Large intestine (tissue), 12 donors: ENCODE measurements around the gene KLK4. TPM values are rescaled to one million over a fixed set of nuclear protein-coding genes. Genes with fewer than 3 reads are reported as not detected.

Experiments used
- DNase-seq, 2 donors: peaks; one replicate each; pipeline versions ENCODE4 v3.0.0 to v3.0.0-alpha.2; 2013
- H3K27ac ChIP-seq: one replicate; pipeline ENCODE4 v1.5.1; 2013; ENCODE audit warnings: low read length
- H3K27me3 ChIP-seq: 2 replicates; pipeline ENCODE4 v1.6.1; 2013; ENCODE audit warnings: low read length; ENCODE audit not compliant: control insufficient read depth, insufficient read depth
- H3K36me3 ChIP-seq: 2 replicates; pipeline ENCODE4 v1.6.1; 2013; ENCODE audit warnings: low read length; ENCODE audit not compliant: control insufficient read depth, insufficient read depth
- H3K4me1 ChIP-seq: one replicate; pipeline ENCODE4 v1.6.1; 2013; ENCODE audit warnings: low read length; ENCODE audit not compliant: control insufficient read depth, insufficient read depth
- H3K4me3 ChIP-seq: one replicate; pipeline ENCODE4 v1.5.1; 2013; ENCODE audit warnings: low read length
- H3K9me3 ChIP-seq: one replicate; pipeline ENCODE4 v1.6.1; 2013; ENCODE audit warnings: mild to moderate bottlenecking, low read depth, low read length, moderate library complexity; ENCODE audit not compliant: control insufficient read depth
- WGBS: methylation state at CpG from one replicate; pipeline ENCODE4 v1.1.5; 2013; ENCODE audit warnings: low lambda C conversion rate; ENCODE audit not compliant: insufficient coverage; 5-methylcytosine and 5-hydroxymethylcytosine counted together
- long read RNA-seq, 11 donors: transcript quantifications; one replicate each; lab custom pipeline, GENCODE V29; 2026
- polyA plus RNA-seq: library from polyadenylated mRNA; unstranded; fragments of 120-200 nt; gene quantifications from one replicate; pipeline ENCODE4 v1.2.1, GENCODE V29; 2013

Gene KLK4, protein sequence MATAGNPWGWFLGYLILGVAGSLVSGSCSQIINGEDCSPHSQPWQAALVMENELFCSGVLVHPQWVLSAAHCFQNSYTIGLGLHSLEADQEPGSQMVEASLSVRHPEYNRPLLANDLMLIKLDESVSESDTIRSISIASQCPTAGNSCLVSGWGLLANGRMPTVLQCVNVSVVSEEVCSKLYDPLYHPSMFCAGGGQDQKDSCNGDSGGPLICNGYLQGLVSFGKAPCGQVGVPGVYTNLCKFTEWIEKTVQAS
- not detected for polyA plus RNA-seq
- long read RNA-seq, donor 1, result 0 reads
- long read RNA-seq, donor 2, result 0 reads
- long read RNA-seq, donor 3, result 0 reads
- long read RNA-seq, donor 4, result 0 reads
- long read RNA-seq, donor 5, result 0 reads
- long read RNA-seq, donor 6, result 0 reads
- long read RNA-seq, donor 7, result 0 reads
- long read RNA-seq, donor 8, result 0 reads
- long read RNA-seq, donor 9, result 0 reads
- long read RNA-seq, donor 10, result 0 reads
- long read RNA-seq, donor 11, result 0 reads

GRCh38 chr19:50911206-50912101, at the start of gene KLK4:
KLK4 (minus strand) TSS chr19:50911395; CDS start chr19:50910738, 657 bp downstream.
- H3K9me3 ChIP-seq, result no peaks in the 10 kb centered on the region
- H3K27me3 ChIP-seq, result peaks cover 61% of the 10 kb centered on the region
- no peak within 1 kb of the TSS for H3K27ac ChIP-seq
- DNase-seq, result no peak
- H3K36me3 ChIP-seq, result no peaks in the 10 kb centered on the region
- no peaks in the 10 kb centered on the region for H3K4me1 ChIP-seq
- WGBS, result 65% methylated on average over 1 of the region's 9 CpGs
- no peak within 1 kb of the TSS for H3K4me3 ChIP-seq

DNA sequence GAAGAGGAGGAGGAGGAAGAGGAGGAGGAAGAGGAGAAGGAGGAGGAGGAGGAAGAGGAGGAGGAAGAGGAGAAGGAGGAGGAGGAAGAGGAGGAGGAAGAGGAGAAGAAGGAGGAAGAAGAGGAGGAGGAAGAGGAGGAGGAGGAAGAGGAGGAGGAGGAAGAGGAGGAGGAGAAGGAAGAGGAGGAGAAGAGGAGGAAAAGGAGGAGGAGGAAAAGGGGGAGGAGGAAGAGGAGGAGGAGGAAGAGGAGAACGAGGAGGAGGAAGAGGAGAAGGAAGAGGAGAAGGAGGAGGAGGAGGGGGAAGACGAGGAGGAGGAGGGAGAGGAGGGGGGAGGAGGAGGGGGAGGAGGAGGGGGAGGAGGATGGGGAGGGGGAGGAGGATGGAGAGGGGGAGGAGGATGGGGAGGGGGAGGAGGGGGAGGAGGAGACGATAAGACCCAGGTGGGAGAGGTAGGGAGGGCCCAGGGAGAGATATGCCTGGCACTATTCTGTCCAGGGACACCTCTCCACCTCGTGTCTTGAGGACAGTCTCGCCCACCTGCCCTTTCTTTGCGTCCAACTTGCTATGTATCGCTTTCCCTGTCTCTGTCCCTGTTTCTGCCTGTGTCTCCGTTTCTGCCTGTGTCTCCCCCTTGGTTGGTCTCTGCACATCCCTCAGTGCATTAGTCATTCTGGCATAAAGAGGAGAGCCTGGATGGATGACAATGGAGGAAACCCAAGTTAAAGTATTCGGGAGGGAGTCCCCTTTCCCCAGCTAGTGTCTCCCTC, 48.7 kb upstream of the KLK4 start:
- Histone ChIP-seq H3K4me3 (no peak overlapping the region), H3K9me3 (no peaks in the 10 kb centered on the region), H3K27me3 (no peaks in the 10 kb centered on the region), H3K27ac (no peak overlapping the region), H3K4me1 (no peaks in the 10 kb centered on the region), H3K36me3 (no peaks in the 10 kb centered on the region)
- WGBS, result 72% methylated on average over 3 of the region's 9 CpGs
- DNase-seq, result peak in 1 of 2 donors; percentile 12

GRCh38 chr19:50957587-50957986, 46.4 kb upstream of the KLK4 start:
- no peaks in the 10 kb centered on the region for H3K4me1 ChIP-seq
- no peak overlapping the region for H3K27ac ChIP-seq
- no peaks in the 10 kb centered on the region for H3K9me3 ChIP-seq
- H3K36me3 ChIP-seq, result no peaks in the 10 kb centered on the region
- no peak for DNase-seq
- 86% methylated on average over 4 of the region's 8 CpGs for WGBS
- H3K27me3 ChIP-seq, result no peaks in the 10 kb centered on the region
- no peak overlapping the region for H3K4me3 ChIP-seq

- no peak for DNase-seq
- H3K4me3 ChIP-seq, result no peak within 1 kb of the TSS
- H3K4me1 ChIP-seq, result no peaks in the 10 kb centered on the region
- no peaks in the 10 kb centered on the region for H3K27me3 ChIP-seq
- no CpG with 5 or more reads among the region's 7 CpGs for WGBS
- no peaks in the 10 kb centered on the region for H3K36me3 ChIP-seq
- H3K27ac ChIP-seq, result no peak within 1 kb of the TSS
- H3K9me3 ChIP-seq, result no peaks in the 10 kb centered on the region
These were observed 41.7 kb upstream of the KLK4 start, which contains the start of gene KLK5 for GRCh38 chr19:50952910-50953309. KLK5 (minus strand) TSS chr19:50953038; CDS start chr19:50952657, 381 bp downstream.

DNA sequence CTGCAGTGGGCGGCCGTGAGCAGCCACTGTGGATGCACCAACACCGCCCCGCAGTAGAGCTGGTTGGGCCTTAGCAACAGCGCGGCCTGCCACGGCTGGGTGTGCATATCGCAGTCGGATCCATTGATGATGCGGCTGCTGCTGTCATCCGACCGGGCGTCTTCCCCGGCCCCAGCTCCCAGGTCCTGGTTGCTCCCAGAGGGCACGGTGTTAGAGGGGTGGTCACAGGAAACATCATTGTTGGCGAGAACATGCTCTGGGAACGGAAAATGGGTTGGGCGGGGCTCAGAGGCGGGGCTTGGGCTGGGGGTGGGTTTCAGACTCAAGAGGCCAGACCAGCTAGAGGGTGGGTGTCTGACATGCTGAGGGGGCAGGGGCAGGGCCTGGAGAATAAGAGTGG, 38.7 kb upstream of the KLK4 start:
- no peak for DNase-seq
- WGBS, result no CpG with 5 or more reads among the region's 19 CpGs
- Histone ChIP-seq H3K9me3 (no peaks in the 10 kb centered on the region), H3K36me3 (no peaks in the 10 kb centered on the region), H3K27me3 (no peaks in the 10 kb centered on the region), H3K27ac (no peak overlapping the region), H3K4me3 (no peak overlapping the region), H3K4me1 (no peaks in the 10 kb centered on the region)

- no peaks in the 10 kb centered on the region for H3K9me3 ChIP-seq
- WGBS, result 95% methylated on average over 3 of the region's 4 CpGs
- H3K4me1 ChIP-seq, result no peaks in the 10 kb centered on the region
- no peaks in the 10 kb centered on the region for H3K36me3 ChIP-seq
- H3K27me3 ChIP-seq, result no peaks in the 10 kb centered on the region
- no peak overlapping the region for H3K4me3 ChIP-seq
- no peak overlapping the region for H3K27ac ChIP-seq
- no peak for DNase-seq
These were observed 35.9 kb upstream of the KLK4 start for GRCh38 chr19:50947123-50947522.

- no peak overlapping the region for H3K27ac ChIP-seq
- no peaks in the 10 kb centered on the region for H3K36me3 ChIP-seq
- H3K27me3 ChIP-seq, result no peaks in the 10 kb centered on the region
- no peaks in the 10 kb centered on the region for H3K9me3 ChIP-seq
- no peak overlapping the region for H3K4me3 ChIP-seq
- no peak for DNase-seq
- 72% methylated on average over 2 of the region's 4 CpGs for WGBS
- H3K4me1 ChIP-seq, result no peaks in the 10 kb centered on the region
These were observed 33.6 kb upstream of the KLK4 start for GRCh38 chr19:50944795-50945194.

DNA sequence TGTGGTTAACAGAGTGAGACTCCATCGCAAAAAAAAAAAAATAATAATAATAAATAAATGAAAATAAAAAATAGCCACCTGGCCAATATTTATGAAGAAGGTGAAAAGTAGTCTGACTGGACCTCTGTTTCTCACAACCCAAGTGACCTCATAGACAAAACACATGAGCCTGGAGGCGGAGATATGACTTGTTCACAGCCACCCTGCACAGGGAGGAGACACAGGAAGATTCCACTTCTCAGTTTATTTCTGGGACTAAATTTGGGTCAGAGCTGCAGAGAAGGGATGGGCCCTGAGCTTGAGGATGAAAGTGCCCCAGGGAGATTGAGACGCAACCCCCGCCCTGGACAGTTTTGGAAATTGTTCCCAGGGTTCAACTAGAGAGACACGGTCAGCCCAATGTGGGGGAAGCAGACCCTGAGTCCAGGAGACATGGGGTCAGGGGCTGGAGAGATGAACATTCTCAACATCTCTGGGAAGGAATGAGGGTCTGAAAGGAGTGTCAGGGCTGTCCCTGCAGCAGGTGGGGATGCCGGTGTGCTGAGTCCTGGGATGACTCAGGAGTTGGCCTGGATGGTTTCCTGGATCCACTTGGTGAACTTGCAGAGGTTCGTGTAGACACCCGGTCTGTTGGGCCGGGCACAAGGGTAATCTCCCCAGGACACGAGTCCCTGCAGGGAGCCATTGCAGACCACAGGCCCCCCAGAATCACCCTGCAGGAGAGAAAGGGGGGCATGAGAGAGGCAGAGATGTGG, 32.1 kb upstream of the KLK4 start:
- Histone ChIP-seq H3K27ac (no peak overlapping the region), H3K4me3 (no peak overlapping the region)

DNA sequence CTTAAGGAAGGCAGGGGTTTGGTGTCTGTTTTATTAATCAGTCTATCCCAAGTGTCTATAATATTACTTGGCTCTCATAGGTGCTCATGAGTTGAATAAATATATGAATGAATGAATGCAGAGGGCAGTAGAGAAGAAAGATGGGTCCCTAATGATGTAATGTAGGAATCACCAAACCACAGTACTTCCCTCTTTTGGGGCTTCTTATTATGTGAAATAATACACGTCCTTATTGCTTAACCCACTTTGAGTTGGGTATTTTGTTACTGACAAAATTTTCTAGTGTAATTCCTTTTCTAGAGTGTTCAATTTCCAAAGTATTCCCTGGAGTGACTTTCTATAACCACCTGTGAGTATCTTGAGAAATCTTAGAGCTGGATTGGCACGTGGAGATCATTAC, 28.4 kb upstream of the KLK4 start:
- WGBS, result no CpG with 5 or more reads among the region's 2 CpGs
- no peaks in the 10 kb centered on the region for H3K4me1 ChIP-seq
- H3K4me3 ChIP-seq, result no peak overlapping the region
- no peak overlapping the region for H3K27ac ChIP-seq
- no peaks in the 10 kb centered on the region for H3K36me3 ChIP-seq
- no peaks in the 10 kb centered on the region for H3K27me3 ChIP-seq
- DNase-seq, result no peak
- H3K9me3 ChIP-seq, result no peaks in the 10 kb centered on the region

More for the DNA sequence above, 32.1 kb upstream of the KLK4 start:
- WGBS, result no CpG with 5 or more reads among the region's 10 CpGs
- Histone ChIP-seq H3K9me3 (no peaks in the 10 kb centered on the region), H3K27me3 (no peaks in the 10 kb centered on the region), H3K4me1 (no peaks in the 10 kb centered on the region), H3K36me3 (no peaks in the 10 kb centered on the region)
- no peak for DNase-seq
